ENCODE results near the gene CYP4A22. TPM values are rescaled to one million over a fixed set of nuclear protein-coding genes. Genes with fewer than 3 reads are reported as not detected.
"Not testable (repeated sequence)": the region's sequence is repeated elsewhere in the genome, so short reads cannot be mapped to it uniquely, and the experiment has no call there.

CYP4A22 gene
- total RNA-seq, 2 experiments from 2014 or later: not detected

DNA sequence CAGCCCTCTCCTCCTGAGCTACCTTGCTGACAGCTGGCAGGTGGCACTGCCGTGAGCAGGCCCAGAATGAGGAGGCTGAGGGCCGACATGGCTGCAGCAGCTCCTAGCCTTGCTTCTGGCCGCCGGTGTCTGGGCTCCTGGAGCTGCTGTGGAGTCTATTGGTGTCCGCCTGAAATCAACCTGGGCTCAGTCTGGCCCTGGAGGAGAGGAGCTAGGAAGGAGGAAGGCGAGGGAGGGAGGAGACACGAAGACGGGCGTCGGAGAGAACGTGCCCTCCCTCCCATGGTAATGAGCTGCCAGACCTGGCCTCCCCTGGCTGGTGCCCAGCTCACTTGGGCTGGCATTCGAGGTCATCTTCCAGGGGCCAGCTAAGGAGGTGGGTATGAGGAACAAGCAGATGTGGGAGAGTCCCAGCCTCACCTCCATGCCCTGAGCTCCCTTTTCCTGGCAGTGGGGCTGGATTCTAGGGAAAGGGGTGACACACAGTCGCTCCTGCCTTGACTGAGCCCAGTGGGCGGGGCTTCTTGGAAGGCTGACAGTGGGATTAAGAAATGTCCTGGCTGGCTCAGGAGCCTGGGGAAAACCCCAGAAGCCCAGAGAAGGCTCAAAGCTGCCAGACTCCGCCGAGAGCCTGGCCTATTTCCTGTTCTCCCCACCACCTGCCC, 52.7 kb downstream of the CYP4A22 start, which contains the start of gene PDZK1IP1:
PDZK1IP1 (minus strand) TSS at position 193 of the 665 bp plus-strand sequence; CDS start at position 89, 104 bp downstream.
- Mint-ChIP-seq H3K36me3 (ENCODE audit: low read depth) (no peaks in the 10 kb centered on the region), H3K4me1 (ENCODE audit: low read depth) (no peaks in the 10 kb centered on the region), H3K9me3 (no peaks in the 10 kb centered on the region), H3K27ac (no peak within 1 kb of the TSS), H3K27me3 (ENCODE audit: low read depth) (no peaks in the 10 kb centered on the region), H3K4me3 (no peak within 1 kb of the TSS)
- no peak for DNase-seq
- intact Hi-C loops (cut with micrococcal nuclease): loop anchor here (5.0 kb wide), 2 partner anchors 122 to 522 kb away; partner anchors contain the start of gene STIL
- CTCF ChIA-PET: interaction anchor here (0.7 to 1.4 kb wide), 4 partner anchors 10 to 520 kb away, joined by 3 to 7 read pairs (median 5); no protein-coding TSS in a partner anchor

DNA sequence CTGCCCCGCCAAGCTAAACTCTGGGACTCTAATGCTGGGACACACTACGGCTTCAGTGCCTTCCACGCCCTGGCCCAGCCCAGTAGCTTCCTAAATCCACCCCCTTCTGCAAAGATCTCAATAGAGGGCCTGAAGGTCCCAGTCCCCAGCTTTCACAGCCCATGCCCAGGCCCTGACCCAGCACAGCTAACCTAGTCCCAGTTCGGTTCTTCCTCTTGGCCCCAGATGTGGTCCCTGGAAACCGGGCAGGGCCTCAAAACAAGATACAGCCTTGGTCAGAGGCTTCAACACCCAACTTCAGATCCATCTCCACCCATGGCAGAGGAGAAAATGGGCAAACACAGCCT, 53.2 kb downstream of the CYP4A22 start:
- no peak overlapping the region for H3K4me3 Mint-ChIP-seq
- no peaks in the 10 kb centered on the region for H3K4me1 Mint-ChIP-seq (ENCODE audit: low read depth)
- H3K27me3 Mint-ChIP-seq (ENCODE audit: low read depth): no peaks in the 10 kb centered on the region
- H3K36me3 Mint-ChIP-seq (ENCODE audit: low read depth): no peaks in the 10 kb centered on the region
- intact Hi-C loops (cut with micrococcal nuclease): loop anchor here (5.0 kb wide), 2 partner anchors 122 to 522 kb away; partner anchors contain the start of gene STIL
- CTCF ChIA-PET: interaction anchor here (0.7 to 1.4 kb wide), 4 partner anchors 9 to 245 kb away, joined by 4 to 7 read pairs (median 5); no protein-coding TSS in a partner anchor
- no peaks in the 10 kb centered on the region for H3K9me3 Mint-ChIP-seq
- DNase-seq: no peak
- H3K27ac Mint-ChIP-seq: no peak overlapping the region

- no peak for DNase-seq
- Mint-ChIP-seq H3K27ac (no peak overlapping the region), H3K36me3 (ENCODE audit: low read depth) (no peaks in the 10 kb centered on the region), H3K27me3 (ENCODE audit: low read depth) (no peaks in the 10 kb centered on the region), H3K4me3 (no peak overlapping the region), H3K4me1 (ENCODE audit: low read depth) (no peaks in the 10 kb centered on the region), H3K9me3 (no peaks in the 10 kb centered on the region)
- intact Hi-C loops (cut with micrococcal nuclease): loop anchor here (5.0 kb wide), 2 partner anchors 121 to 521 kb away; partner anchors contain the start of gene STIL
- CTCF ChIA-PET: interaction anchor here (0.7 to 1.3 kb wide), 2 partner anchors 33 to 244 kb away, joined by 4 read pairs; no protein-coding TSS in a partner anchor
Measured at GRCh38 chr1:47190857-47191256, 53.6 kb downstream of the CYP4A22 start.

- Mint-ChIP-seq H3K36me3 (ENCODE audit: low read depth) (no peaks in the 10 kb centered on the region), H3K4me3 (no peak overlapping the region), H3K9me3 (no peaks in the 10 kb centered on the region), H3K4me1 (ENCODE audit: low read depth) (no peaks in the 10 kb centered on the region), H3K27me3 (ENCODE audit: low read depth) (no peaks in the 10 kb centered on the region), H3K27ac (no peak overlapping the region)
- intact Hi-C loops (cut with micrococcal nuclease): loop anchor here (5.0 kb wide), 2 partner anchors 120 to 520 kb away; partner anchors contain the start of gene STIL
- CTCF ChIA-PET: interaction anchor here (0.6 to 4.0 kb wide), 14 partner anchors 8 to 535 kb away, joined by 3 to 21 read pairs (median 4); no protein-coding TSS in a partner anchor
- DNase-seq: no peak
Measured at GRCh38 chr1:47191940-47192457, 54.8 kb downstream of the CYP4A22 start.

DNA sequence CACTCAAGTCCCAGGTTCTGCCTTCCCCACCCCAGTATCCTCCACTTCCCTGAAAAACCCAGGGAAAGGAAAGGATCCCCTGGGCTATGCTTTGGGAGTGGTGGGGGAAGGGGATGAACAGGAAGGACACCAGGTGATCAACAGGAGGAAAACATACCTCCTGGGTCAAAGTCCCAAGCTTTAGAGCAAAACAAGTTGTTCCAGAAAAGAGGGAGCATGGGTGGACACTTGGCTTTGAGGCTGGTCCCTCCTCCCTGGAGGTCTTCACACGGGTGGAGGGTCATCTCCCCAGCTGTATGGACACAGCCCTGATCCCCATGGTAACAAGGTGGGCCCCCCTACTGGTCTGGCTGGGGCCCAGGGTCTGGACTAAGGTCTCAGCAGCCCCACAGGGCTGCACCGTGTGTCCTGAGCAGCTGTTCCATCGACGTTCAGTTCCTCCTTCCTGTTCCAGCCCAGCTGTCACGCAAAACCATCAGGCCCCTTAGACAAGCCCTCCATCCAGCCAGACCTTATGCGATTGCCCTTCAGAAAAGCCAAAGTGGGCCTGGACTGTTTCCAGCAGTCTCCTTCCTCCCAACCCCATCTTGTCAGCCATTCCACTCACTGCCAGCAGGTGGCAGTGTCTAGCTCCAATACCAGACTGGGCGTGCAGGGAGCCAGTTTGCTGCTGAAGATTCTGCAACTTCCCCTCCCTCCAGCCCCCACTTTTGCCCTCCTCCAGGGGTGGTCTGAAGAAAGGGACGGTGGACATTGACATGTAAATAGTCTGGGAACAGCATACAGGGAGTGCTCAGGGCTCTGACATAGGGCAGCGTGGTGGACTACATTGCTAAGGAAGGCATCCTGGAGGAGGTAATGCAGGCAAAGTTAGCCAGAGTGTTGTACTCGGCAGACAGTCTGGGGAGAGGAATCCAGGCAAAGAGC, 55.5 kb downstream of the CYP4A22 start:
- no peaks in the 10 kb centered on the region for H3K4me1 Mint-ChIP-seq (ENCODE audit: low read depth)
- CTCF ChIA-PET: interaction anchor here (0.5 to 4.0 kb wide), 31 partner anchors 9 to 538 kb away, joined by 3 to 21 read pairs (median 4); partner anchors contain the start of gene FOXD2
- H3K36me3 Mint-ChIP-seq (ENCODE audit: low read depth): no peaks in the 10 kb centered on the region
- H3K9me3 Mint-ChIP-seq: no peaks in the 10 kb centered on the region
- no peak overlapping the region for H3K4me3 Mint-ChIP-seq
- H3K27me3 Mint-ChIP-seq (ENCODE audit: low read depth): no peaks in the 10 kb centered on the region
- peak; percentile 79 for DNase-seq
- no peak overlapping the region for H3K27ac Mint-ChIP-seq
- intact Hi-C loops (cut with micrococcal nuclease): loop anchor here (1.0 to 5.0 kb wide), 4 partner anchors 70 to 520 kb away; partner anchors contain the start of gene STIL

GRCh38 chr1:47193496-47193895, 56.3 kb downstream of the CYP4A22 start:
- intact Hi-C loops (cut with micrococcal nuclease): loop anchor here (1.0 to 5.0 kb wide), 4 partner anchors 69 to 519 kb away; partner anchors contain the start of gene STIL
- H3K4me1 Mint-ChIP-seq (ENCODE audit: low read depth); H3K27ac Mint-ChIP-seq; H3K27me3 Mint-ChIP-seq (ENCODE audit: low read depth); DNase-seq; H3K9me3 Mint-ChIP-seq; H3K36me3 Mint-ChIP-seq (ENCODE audit: low read depth); H3K4me3 Mint-ChIP-seq: not testable (repeated sequence)
- CTCF ChIA-PET: interaction anchor here (0.5 to 4.0 kb wide), 24 partner anchors 8 to 537 kb away, joined by 3 to 21 read pairs (median 4); partner anchors contain the start of gene FOXD2

DNA sequence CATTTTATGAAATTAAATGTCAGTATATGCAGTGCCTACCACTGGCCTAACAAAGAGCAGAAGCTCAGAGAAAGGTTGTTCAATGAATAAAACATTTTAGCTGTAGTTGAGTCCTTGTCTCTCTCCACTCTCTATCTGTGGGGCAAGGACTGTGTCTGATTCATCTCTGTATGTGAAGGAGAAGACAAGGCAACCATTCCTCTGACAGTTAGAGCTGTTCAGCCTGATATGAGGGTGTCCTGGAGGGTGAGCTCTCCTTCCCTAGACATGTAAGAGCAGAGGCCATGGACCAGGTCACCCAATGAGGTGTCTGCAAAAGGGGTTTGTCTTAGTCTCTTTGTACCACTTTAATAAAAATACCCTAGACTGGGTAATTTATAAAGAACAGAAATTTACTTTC, 57.1 kb downstream of the CYP4A22 start:
- H3K4me3 Mint-ChIP-seq: no peak overlapping the region
- no peak overlapping the region for H3K27ac Mint-ChIP-seq
- H3K4me1 Mint-ChIP-seq (ENCODE audit: low read depth): no peaks in the 10 kb centered on the region
- CTCF ChIA-PET: interaction anchor here (0.7 to 4.0 kb wide), 6 partner anchors 10 to 227 kb away, joined by 3 to 21 read pairs (median 10); no protein-coding TSS in a partner anchor
- H3K36me3 Mint-ChIP-seq (ENCODE audit: low read depth): no peaks in the 10 kb centered on the region
- H3K9me3 Mint-ChIP-seq: no peaks in the 10 kb centered on the region
- intact Hi-C loops (cut with micrococcal nuclease): loop anchor here (5.0 kb wide), 2 partner anchors 118 to 518 kb away; partner anchors contain the start of gene STIL
- H3K27me3 Mint-ChIP-seq (ENCODE audit: low read depth): peaks cover 14% of the 10 kb centered on the region
- no peak for DNase-seq

DNA sequence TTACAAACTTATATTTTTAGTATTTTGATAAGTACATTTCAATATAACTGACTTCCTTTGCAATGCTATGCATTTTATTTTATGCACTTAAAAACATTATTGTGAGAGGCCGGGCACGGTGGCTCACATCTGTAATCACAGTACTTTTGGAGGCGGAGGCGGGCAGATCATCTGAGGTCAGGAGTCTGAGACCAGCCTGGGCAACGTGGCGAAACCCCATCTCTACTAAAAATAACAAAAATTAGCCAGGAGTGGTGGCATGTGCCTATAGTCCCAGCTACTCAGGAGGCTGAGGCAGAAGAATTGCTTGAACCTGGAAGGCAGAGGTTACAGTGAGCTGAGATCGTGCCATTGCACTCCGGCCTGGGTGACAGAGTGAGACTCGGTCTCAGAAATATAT, 58.7 kb downstream of the CYP4A22 start:
- CTCF ChIA-PET: interaction anchor here (1.6 kb wide), 1 partner anchor 514 kb away, joined by 3 read pairs; no protein-coding TSS in a partner anchor
- H3K27ac Mint-ChIP-seq; intact Hi-C loops (cut with micrococcal nuclease); H3K9me3 Mint-ChIP-seq; DNase-seq; H3K4me3 Mint-ChIP-seq; H3K4me1 Mint-ChIP-seq (ENCODE audit: low read depth); H3K36me3 Mint-ChIP-seq (ENCODE audit: low read depth): not testable (repeated sequence)
- peaks cover 20% of the 10 kb centered on the region for H3K27me3 Mint-ChIP-seq (ENCODE audit: low read depth)

DNA sequence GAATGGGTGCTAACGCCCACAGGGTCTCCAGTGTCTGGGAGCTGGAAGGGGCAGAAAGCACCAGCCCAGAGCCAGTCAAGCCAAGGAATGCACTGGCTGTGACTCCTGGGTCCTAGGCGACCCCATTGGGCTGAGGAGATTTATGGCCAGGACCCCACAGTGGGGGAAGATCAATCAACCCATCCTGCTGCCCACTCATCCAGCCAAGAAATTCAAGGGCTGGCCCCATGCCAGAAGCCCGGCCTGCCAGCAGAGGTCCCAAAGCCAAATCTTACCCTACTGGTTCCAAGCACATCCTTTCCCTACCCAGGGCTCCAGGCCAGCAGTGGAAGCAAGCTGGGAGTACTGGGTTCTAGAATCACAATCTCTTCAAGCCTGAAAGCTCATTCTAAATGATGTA, 59.4 kb downstream of the CYP4A22 start:
- H3K27ac Mint-ChIP-seq: no peak overlapping the region
- H3K4me1 Mint-ChIP-seq (ENCODE audit: low read depth): no peaks in the 10 kb centered on the region
- no peaks in the 10 kb centered on the region for H3K36me3 Mint-ChIP-seq (ENCODE audit: low read depth)
- peaks cover 20% of the 10 kb centered on the region for H3K27me3 Mint-ChIP-seq (ENCODE audit: low read depth)
- intact Hi-C loops (cut with micrococcal nuclease): no loop called here
- CTCF ChIA-PET: interaction anchor here (0.8 kb wide), 1 partner anchor 18 kb away, joined by 3 read pairs; no protein-coding TSS in a partner anchor
- no peaks in the 10 kb centered on the region for H3K9me3 Mint-ChIP-seq
- H3K4me3 Mint-ChIP-seq: no peak overlapping the region
- no peak for DNase-seq

- Mint-ChIP-seq H3K36me3 (ENCODE audit: low read depth) (no peaks in the 10 kb centered on the region), H3K4me1 (ENCODE audit: low read depth) (no peaks in the 10 kb centered on the region), H3K27me3 (ENCODE audit: low read depth) (peaks cover 20% of the 10 kb centered on the region), H3K27ac (no peak overlapping the region), H3K4me3 (no peak overlapping the region), H3K9me3 (peaks cover 2% of the 10 kb centered on the region)
- intact Hi-C loops (cut with micrococcal nuclease): no loop called here
- CTCF ChIA-PET: no interaction called here
- no peak for DNase-seq
Measured at GRCh38 chr1:47198214-47198613, 61.0 kb downstream of the CYP4A22 start.

All from activated naive CD4-positive, alpha-beta T cell treated with anti-CD3 and anti-CD28 coated beads for 36 hours (primary cell).